ENCODE measurements around the gene FRAS1.

Gene FRAS1

DNA sequence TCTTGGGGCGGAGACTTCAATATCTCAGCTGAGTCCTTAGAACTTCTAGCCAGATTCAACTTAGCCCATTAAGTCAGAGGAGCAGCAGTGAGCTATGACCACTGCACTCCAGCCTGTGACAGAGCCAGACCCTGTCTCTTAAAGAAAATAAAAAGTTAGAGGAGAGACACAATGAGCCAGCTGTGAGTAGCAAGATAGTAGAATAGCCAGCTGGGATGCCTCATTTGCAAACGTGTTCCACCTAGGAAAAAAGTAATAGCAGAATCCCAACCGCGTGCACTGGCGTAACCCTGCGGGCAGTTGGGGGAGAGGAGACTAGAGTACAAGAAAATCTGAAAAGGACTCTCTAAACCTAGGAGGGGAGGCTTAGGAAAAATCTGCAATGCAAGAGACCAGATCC is 361.3 kb downstream of the FRAS1 start:
- WGBS (ENCODE audit: insufficient coverage), result 96% methylated on average over 5 of the region's 6 CpGs
- Histone ChIP-seq H3K4me3 (ENCODE audit: control insufficient read depth in 1 of 7, extremely low read depth in 1 of 7, insufficient read depth in 4 of 7, low read depth in 2 of 7, low read length in 6 of 7) (no peak overlapping the region), H3K9me3 (ENCODE audit: control extremely low read depth in 1 of 5, control insufficient read depth in 4 of 5, insufficient read depth in 2 of 5, low read depth in 1 of 5, low read length in 4 of 5) (no peaks in the 10 kb centered on the region), H3K27ac (ENCODE audit: insufficient read depth in 1 of 2, low read depth in 1 of 2, low read length in 2 of 2, poor library complexity in 1 of 2, severe bottlenecking in 2 of 2) (no peak overlapping the region), H3K27me3 (replicated peaks in 2 of 5; ENCODE audit: control insufficient read depth in 4 of 5, insufficient read depth in 5 of 5, low read length in 4 of 5) (peaks cover 0 to 2% (median 0%) of the 10 kb centered on the region in 5 experiments), H3K4me1 (ENCODE audit: control extremely low read depth in 1 of 4, control insufficient read depth in 4 of 4, insufficient read depth in 4 of 4, low read length in 3 of 4) (peaks cover 0 to 2% (median 1%) of the 10 kb centered on the region in 4 experiments), H3K36me3 (ENCODE audit: control insufficient read depth in 4 of 4, insufficient read depth in 4 of 4, low read length in 3 of 4) (no peaks in the 10 kb centered on the region)
- ChIA-PET CTCF (no interaction called here), POLR2A (no interaction called here)
- DNase-seq, result no peak

DNA sequence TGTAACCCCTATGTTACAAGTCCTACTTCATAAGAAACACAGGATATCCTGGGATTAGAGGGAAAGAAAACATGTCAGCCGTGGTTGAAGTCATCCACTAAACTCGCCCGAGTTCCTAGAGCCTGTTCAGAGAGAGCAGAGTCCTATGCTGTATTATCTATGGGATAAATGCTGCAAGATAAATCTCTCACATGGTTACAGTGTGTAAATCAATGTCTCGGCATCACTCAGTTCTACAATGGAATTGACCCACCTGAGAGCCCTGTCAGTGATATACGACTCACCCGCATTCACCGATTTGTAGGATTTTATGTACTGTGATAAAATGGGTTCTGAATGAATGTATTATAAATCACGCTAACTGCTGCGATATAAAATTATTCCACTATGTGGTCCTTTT is 366.7 kb downstream of the FRAS1 start:
- Histone ChIP-seq H3K36me3 (ENCODE audit: control insufficient read depth in 4 of 4, insufficient read depth in 4 of 4, low read length in 3 of 4) (no peaks in the 10 kb centered on the region), H3K27ac (ENCODE audit: insufficient read depth in 1 of 2, low read depth in 1 of 2, low read length in 2 of 2, poor library complexity in 1 of 2, severe bottlenecking in 2 of 2) (no peak overlapping the region), H3K4me1 (ENCODE audit: control extremely low read depth in 1 of 4, control insufficient read depth in 4 of 4, insufficient read depth in 4 of 4, low read length in 3 of 4) (no peaks in the 10 kb centered on the region), H3K4me3 (ENCODE audit: control insufficient read depth in 1 of 7, extremely low read depth in 1 of 7, insufficient read depth in 4 of 7, low read depth in 2 of 7, low read length in 6 of 7) (no peak overlapping the region), H3K27me3 (replicated peaks in 2 of 5; ENCODE audit: control insufficient read depth in 4 of 5, insufficient read depth in 5 of 5, low read length in 4 of 5) (peaks cover 0 to 2% (median 0%) of the 10 kb centered on the region in 5 experiments), H3K9me3 (ENCODE audit: control extremely low read depth in 1 of 5, control insufficient read depth in 4 of 5, insufficient read depth in 2 of 5, low read depth in 1 of 5, low read length in 4 of 5) (no peaks in the 10 kb centered on the region)
- no peak for DNase-seq
- POLR2A ChIA-PET, result no interaction called here
- WGBS (ENCODE audit: insufficient coverage), result 88% methylated on average over 3 of the region's 9 CpGs
- CTCF ChIA-PET, result no interaction called here

DNA sequence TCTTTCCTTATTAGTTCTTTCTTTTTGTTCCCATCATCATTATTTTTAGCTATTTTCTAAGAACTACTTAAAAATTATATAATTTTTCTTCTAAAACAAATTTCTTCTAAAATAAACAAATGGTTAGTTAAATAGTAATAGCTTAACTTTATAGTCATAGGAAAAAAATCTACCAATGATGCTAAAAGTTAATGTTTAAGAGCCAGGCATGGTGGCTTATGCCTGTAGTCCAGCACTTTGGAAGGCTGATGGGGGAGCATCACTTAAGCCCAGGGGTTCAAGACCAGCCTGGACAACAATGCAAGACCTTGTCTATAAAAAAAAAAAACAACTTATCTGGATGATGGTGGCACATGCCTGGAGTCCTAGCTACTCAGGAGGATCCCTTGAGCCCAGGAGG is 367.3 kb downstream of the FRAS1 start:
- Histone ChIP-seq H3K36me3 (ENCODE audit: control insufficient read depth in 4 of 4, insufficient read depth in 4 of 4, low read length in 3 of 4) (no peaks in the 10 kb centered on the region), H3K27me3 (replicated peaks in 2 of 5; ENCODE audit: control insufficient read depth in 4 of 5, insufficient read depth in 5 of 5, low read length in 4 of 5) (no peaks in the 10 kb centered on the region), H3K4me1 (ENCODE audit: control extremely low read depth in 1 of 4, control insufficient read depth in 4 of 4, insufficient read depth in 4 of 4, low read length in 3 of 4) (no peaks in the 10 kb centered on the region), H3K4me3 (ENCODE audit: control insufficient read depth in 1 of 7, extremely low read depth in 1 of 7, insufficient read depth in 4 of 7, low read depth in 2 of 7, low read length in 6 of 7) (no peak overlapping the region), H3K9me3 (ENCODE audit: control extremely low read depth in 1 of 5, control insufficient read depth in 4 of 5, insufficient read depth in 2 of 5, low read depth in 1 of 5, low read length in 4 of 5) (no peaks in the 10 kb centered on the region), H3K27ac (ENCODE audit: insufficient read depth in 1 of 2, low read depth in 1 of 2, low read length in 2 of 2, poor library complexity in 1 of 2, severe bottlenecking in 2 of 2) (no peak overlapping the region)
- no peak for DNase-seq
- ChIA-PET CTCF (interaction anchor here (0.9 kb wide), 1 partner anchor 19 kb away, joined by 3 read pairs; no protein-coding TSS in a partner anchor), POLR2A (no interaction called here)

DNA sequence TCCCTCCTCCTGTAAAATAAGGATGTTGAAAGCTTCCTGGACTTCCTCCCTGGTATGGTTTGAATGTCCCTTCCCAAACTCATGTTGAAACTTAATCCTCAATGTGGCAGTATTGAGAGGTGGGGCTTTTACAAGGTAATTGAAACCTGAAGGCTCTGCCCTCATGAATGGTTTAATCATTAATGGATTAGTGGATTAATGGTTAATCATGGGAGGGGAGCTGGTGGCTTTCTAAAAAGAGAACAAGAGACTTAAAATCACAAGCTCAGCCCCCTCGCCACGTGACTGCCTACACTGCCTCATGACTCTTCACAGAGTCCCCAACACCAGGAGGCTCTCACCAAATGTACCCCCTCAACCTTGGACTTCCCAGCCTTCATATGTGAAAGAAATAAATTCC is 369.8 kb downstream of the FRAS1 start:
- Histone ChIP-seq H3K9me3 (ENCODE audit: control extremely low read depth in 1 of 5, control insufficient read depth in 4 of 5, insufficient read depth in 2 of 5, low read depth in 1 of 5, low read length in 4 of 5) (no peaks in the 10 kb centered on the region), H3K27ac (ENCODE audit: insufficient read depth in 1 of 2, low read depth in 1 of 2, low read length in 2 of 2, poor library complexity in 1 of 2, severe bottlenecking in 2 of 2) (no peak overlapping the region), H3K4me3 (ENCODE audit: control insufficient read depth in 1 of 7, extremely low read depth in 1 of 7, insufficient read depth in 4 of 7, low read depth in 2 of 7, low read length in 6 of 7) (no peak overlapping the region), H3K4me1 (ENCODE audit: control extremely low read depth in 1 of 4, control insufficient read depth in 4 of 4, insufficient read depth in 4 of 4, low read length in 3 of 4) (no peaks in the 10 kb centered on the region), H3K27me3 (replicated peaks in 2 of 5; ENCODE audit: control insufficient read depth in 4 of 5, insufficient read depth in 5 of 5, low read length in 4 of 5) (no peaks in the 10 kb centered on the region), H3K36me3 (ENCODE audit: control insufficient read depth in 4 of 4, insufficient read depth in 4 of 4, low read length in 3 of 4) (no peaks in the 10 kb centered on the region)
- ChIA-PET POLR2A (no interaction called here), CTCF (interaction anchor here (0.5 kb wide), 1 partner anchor 131 kb away, joined by 3 read pairs; no protein-coding TSS in a partner anchor)
- WGBS (ENCODE audit: insufficient coverage), result 86% methylated on average over 2 of the region's 2 CpGs
- no peak for DNase-seq

GRCh38 chr4:78428996-78429395 is 371.9 kb downstream of the FRAS1 start:
- WGBS (ENCODE audit: insufficient coverage), result 100% methylated on average over 4 of the region's 6 CpGs
- CTCF ChIA-PET, result no interaction called here

GRCh38 chr4:78432896-78433295 is 375.8 kb downstream of the FRAS1 start:
- H3K4me1 ChIP-seq (ENCODE audit: control extremely low read depth in 1 of 4, control insufficient read depth in 4 of 4, insufficient read depth in 4 of 4, low read length in 3 of 4), result no peaks in the 10 kb centered on the region
- H3K4me3 ChIP-seq (ENCODE audit: control insufficient read depth in 1 of 7, extremely low read depth in 1 of 7, insufficient read depth in 4 of 7, low read depth in 2 of 7, low read length in 6 of 7), result no peak overlapping the region
- H3K27ac ChIP-seq (ENCODE audit: insufficient read depth in 1 of 2, low read depth in 1 of 2, low read length in 2 of 2, poor library complexity in 1 of 2, severe bottlenecking in 2 of 2), result no peak overlapping the region
- H3K36me3 ChIP-seq (ENCODE audit: control insufficient read depth in 4 of 4, insufficient read depth in 4 of 4, low read length in 3 of 4), result no peaks in the 10 kb centered on the region
- no peaks in the 10 kb centered on the region for H3K9me3 ChIP-seq (ENCODE audit: control extremely low read depth in 1 of 5, control insufficient read depth in 4 of 5, insufficient read depth in 2 of 5, low read depth in 1 of 5, low read length in 4 of 5)
- H3K27me3 ChIP-seq (replicated peaks in 2 of 5; ENCODE audit: control insufficient read depth in 4 of 5, insufficient read depth in 5 of 5, low read length in 4 of 5), result no peaks in the 10 kb centered on the region
- ChIA-PET CTCF (interaction anchor here (0.8 kb wide), 1 partner anchor 412 kb away, joined by 3 read pairs; no protein-coding TSS in a partner anchor), POLR2A (no interaction called here)
- DNase-seq, result no peak

More at GRCh38 chr4:78428996-78429395, 371.9 kb downstream of the FRAS1 start:
- Histone ChIP-seq H3K4me3 (ENCODE audit: control insufficient read depth in 1 of 7, extremely low read depth in 1 of 7, insufficient read depth in 4 of 7, low read depth in 2 of 7, low read length in 6 of 7) (no peak overlapping the region), H3K27ac (ENCODE audit: insufficient read depth in 1 of 2, low read depth in 1 of 2, low read length in 2 of 2, poor library complexity in 1 of 2, severe bottlenecking in 2 of 2) (no peak overlapping the region), H3K36me3 (ENCODE audit: control insufficient read depth in 4 of 4, insufficient read depth in 4 of 4, low read length in 3 of 4) (no peaks in the 10 kb centered on the region), H3K4me1 (ENCODE audit: control extremely low read depth in 1 of 4, control insufficient read depth in 4 of 4, insufficient read depth in 4 of 4, low read length in 3 of 4) (no peaks in the 10 kb centered on the region), H3K27me3 (replicated peaks in 2 of 5; ENCODE audit: control insufficient read depth in 4 of 5, insufficient read depth in 5 of 5, low read length in 4 of 5) (no peaks in the 10 kb centered on the region), H3K9me3 (ENCODE audit: control extremely low read depth in 1 of 5, control insufficient read depth in 4 of 5, insufficient read depth in 2 of 5, low read depth in 1 of 5, low read length in 4 of 5) (no peaks in the 10 kb centered on the region)
- POLR2A ChIA-PET, result no interaction called here
- no peak for DNase-seq

DNA sequence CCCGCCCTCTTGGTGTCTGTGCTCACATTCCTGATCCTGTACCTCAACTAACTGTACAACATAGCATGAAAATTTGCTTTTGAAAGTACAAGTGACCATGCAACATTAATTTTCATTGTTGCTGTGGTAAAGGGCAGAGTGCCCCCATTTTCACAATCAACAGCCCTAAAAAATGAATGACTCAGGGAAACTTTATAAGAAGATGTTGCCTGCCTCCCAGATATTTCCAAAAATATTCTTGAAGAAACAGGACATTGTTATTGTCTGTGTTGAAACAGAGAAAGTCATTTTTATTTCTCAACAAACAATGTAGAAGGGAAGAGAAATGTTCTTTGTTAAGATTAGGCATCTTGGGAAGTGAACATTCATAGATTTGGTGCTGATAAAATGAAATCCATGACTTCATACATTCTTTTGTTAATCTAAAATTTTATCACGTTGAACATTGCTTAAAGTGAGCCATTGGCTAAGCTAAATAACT is 380.5 kb downstream of the FRAS1 start:
- WGBS (ENCODE audit: insufficient coverage), result no CpG with 5 or more reads among the region's 2 CpGs
- ChIA-PET POLR2A (no interaction called here), CTCF (interaction anchor here (1.0 kb wide), 1 partner anchor 62 kb away, joined by 3 read pairs; no protein-coding TSS in a partner anchor)
- Histone ChIP-seq H3K36me3 (ENCODE audit: control insufficient read depth in 4 of 4, insufficient read depth in 4 of 4, low read length in 3 of 4) (no peaks in the 10 kb centered on the region), H3K27me3 (replicated peaks in 2 of 5; ENCODE audit: control insufficient read depth in 4 of 5, insufficient read depth in 5 of 5, low read length in 4 of 5) (peaks cover 0 to 2% (median 0%) of the 10 kb centered on the region in 5 experiments), H3K4me1 (ENCODE audit: control extremely low read depth in 1 of 4, control insufficient read depth in 4 of 4, insufficient read depth in 4 of 4, low read length in 3 of 4) (no peaks in the 10 kb centered on the region), H3K9me3 (ENCODE audit: control extremely low read depth in 1 of 5, control insufficient read depth in 4 of 5, insufficient read depth in 2 of 5, low read depth in 1 of 5, low read length in 4 of 5) (no peaks in the 10 kb centered on the region), H3K4me3 (ENCODE audit: control insufficient read depth in 1 of 7, extremely low read depth in 1 of 7, insufficient read depth in 4 of 7, low read depth in 2 of 7, low read length in 6 of 7) (no peak overlapping the region), H3K27ac (ENCODE audit: insufficient read depth in 1 of 2, low read depth in 1 of 2, low read length in 2 of 2, poor library complexity in 1 of 2, severe bottlenecking in 2 of 2) (no peak overlapping the region)
- no peak for DNase-seq
